H54 (cell line): ENCODE data around the gene TRAF1.

Experiments
- DNase-seq: peaks from one replicate; pipeline ENCODE4 v3.0.0; 2011; ENCODE audit warnings: low spot score, mixed read lengths; ENCODE audit not compliant: insufficient read length
- FAIRE-seq: peaks from 3 replicates; lab custom pipeline; 2011; peaks lifted over from hg19 to GRCh38; lab: Jason Lieb, UNC
- POLR2A ChIP-seq: IDR thresholded peaks from 2 replicates; pipeline ENCODE4 v1.6.1; 2011; ENCODE audit warnings: low read depth, mild to moderate bottlenecking, low read length

Gene TRAF1

GRCh38 chr9:120865809-120866208, 60.8 kb downstream of the TRAF1 start:
- DNase-seq = no peak
- no peak for TF ChIP-seq POLR2A
- FAIRE-seq = no peak

- no peak for TF ChIP-seq POLR2A
- no peak for DNase-seq
- FAIRE-seq = no peak
Observed at GRCh38 chr9:120865176-120865575, 61.4 kb downstream of the TRAF1 start.

GRCh38 chr9:120864719-120865118, 61.9 kb downstream of the TRAF1 start:
- no peak for TF ChIP-seq POLR2A
- DNase-seq (no peak), FAIRE-seq (no peak)

- FAIRE-seq (no peak), DNase-seq (no peak)
- no peak for TF ChIP-seq POLR2A
Observed at GRCh38 chr9:120863833-120864232, 62.8 kb downstream of the TRAF1 start.

- FAIRE-seq (no peak), DNase-seq (no peak)
- no peak for TF ChIP-seq POLR2A
Observed at GRCh38 chr9:120862452-120862851, 64.1 kb downstream of the TRAF1 start.

- FAIRE-seq = no peak
- TF ChIP-seq POLR2A = no peak
- DNase-seq = no peak
Observed at GRCh38 chr9:120861935-120862334, 64.7 kb downstream of the TRAF1 start.

- no peak for TF ChIP-seq POLR2A
- DNase-seq (no peak), FAIRE-seq (no peak)
Observed at GRCh38 chr9:120860083-120860482, 66.5 kb downstream of the TRAF1 start.

GRCh38 chr9:120859361-120859760, 67.2 kb downstream of the TRAF1 start:
- no peak for TF ChIP-seq POLR2A
- no peak for DNase-seq
- no peak for FAIRE-seq

- FAIRE-seq (no peak), DNase-seq (no peak)
- no peak for TF ChIP-seq POLR2A
Observed at GRCh38 chr9:120857902-120858301, 68.7 kb downstream of the TRAF1 start.

- DNase-seq (no peak), FAIRE-seq (no peak)
- no peak for TF ChIP-seq POLR2A
Observed at GRCh38 chr9:120857481-120857880, 69.1 kb downstream of the TRAF1 start.

GRCh38 chr9:120856700-120857099, 69.9 kb downstream of the TRAF1 start:
- FAIRE-seq = no peak
- DNase-seq = no peak
- no peak for TF ChIP-seq POLR2A

GRCh38 chr9:120855827-120856670, 70.5 kb downstream of the TRAF1 start:
- DNase-seq = no peak
- no peak for FAIRE-seq
- TF ChIP-seq POLR2A = no peak

GRCh38 chr9:120854596-120855327, 71.8 kb downstream of the TRAF1 start:
- DNase-seq = no peak
- no peak for TF ChIP-seq POLR2A

GRCh38 chr9:120853198-120853597, 73.4 kb downstream of the TRAF1 start:
- FAIRE-seq (no peak), DNase-seq (no peak)
- no peak for TF ChIP-seq POLR2A

More at GRCh38 chr9:120854596-120855327, 71.8 kb downstream of the TRAF1 start:
- no peak for FAIRE-seq
